K562 (cell line): ENCODE results near the gene BTBD17.

Experiments used
- EGR1 ChIP-seq: fragments of 450-650 bp; conservative IDR thresholded peaks from 2 replicates; pipeline ENCODE4 v1.6.1; 2017; ENCODE audit warnings: mild to moderate bottlenecking
- MXI1 ChIP-seq: IDR thresholded peaks from 2 replicates; pipeline ENCODE4 v1.6.1; 2011; ENCODE audit warnings: low read depth, mild to moderate bottlenecking, improper control_type of control experiment, low read length
- MYC ChIP-seq, 2 experiments: fragments of 250-450 bp in 1 of 2; sonication (Bioruptor Pico) in 1 of 2; IDR thresholded peaks; 2 replicates each; pipeline versions ENCODE4 v1.5.1 to v1.6.1; 2012 to 2021; ENCODE audit warnings: low read depth in 2 of 2, borderline replicate concordance in 1 of 2, improper control_type of control experiment in 1 of 2, low read length in 1 of 2, mild to moderate bottlenecking in 1 of 2, moderate library complexity in 1 of 2
- PML ChIP-seq: IDR thresholded peaks from 2 replicates; pipeline ENCODE4 v1.6.1; 2012; ENCODE audit warnings: low read length, inconsistent platforms
- POLR2A ChIP-seq: fragments of 450-650 bp; conservative IDR thresholded peaks from 2 replicates; pipeline ENCODE4 v1.6.1; 2016
- RB1 ChIP-seq: fragments of 450-650 bp; IDR thresholded peaks from 2 replicates; pipeline ENCODE4 v1.6.1; 2017; ENCODE audit warnings: low read depth, mild to moderate bottlenecking
- SRF ChIP-seq, 2 experiments: fragments of 250-450, 450-650 bp in 1 of 2; sonication (Bioruptor Pico) in 1 of 2; sonication (generic) in 1 of 2; formaldehyde crosslinking; IDR thresholded peaks; 2 replicates each; pipeline versions ENCODE4 v1.5.0 to v1.5.1; 2020 to 2022; ENCODE audit warnings: mild to moderate bottlenecking in 1 of 2, missing genetic modification reagents in 1 of 2
- TAF7 ChIP-seq: fragments of 450-650 bp; IDR thresholded peaks from 2 replicates; pipeline ENCODE4 v1.6.1; 2016; ENCODE audit warnings: missing genetic modification characterization, missing compliant biosample characterization
- ZBTB1 ChIP-seq: sonication (generic); formaldehyde crosslinking; IDR thresholded peaks from 2 replicates; pipeline ENCODE4 v1.8.1; 2023; ENCODE audit warnings: missing genetic modification reagents, low read depth, mild to moderate bottlenecking, borderline replicate concordance
- ZNF146 ChIP-seq: IDR thresholded peaks from one replicate; pipeline ENCODE4 v1.6.1; 2018; ENCODE audit warnings: missing compliant biosample characterization; ENCODE audit not compliant: unreplicated experiment
- ZNF274 ChIP-seq: IDR thresholded peaks from 2 replicates; pipeline ENCODE4 v1.6.1; 2011; ENCODE audit warnings: low read depth, mild to moderate bottlenecking, low read length, moderate library complexity, borderline replicate concordance
- TF ChIP-seq, protein P1 (sequence below), 3 experiments: IDR thresholded peaks in 2 of 3; conservative IDR thresholded peaks in 1 of 3; 2 replicates each; pipeline ENCODE4 v1.5.1; 2011 to 2012; ENCODE audit warnings: low read length in 3 of 3, mild to moderate bottlenecking in 3 of 3, control low read depth in 2 of 3, improper control_type of control experiment in 1 of 3, inconsistent platforms in 1 of 3, low read depth in 1 of 3, mixed read lengths in 1 of 3, moderate library complexity in 1 of 3; ENCODE audit not compliant: insufficient read depth in 2 of 3
- TF ChIP-seq, protein P2 (sequence below): fragments of 250-450 bp; sonication (Bioruptor Pico); IDR thresholded peaks from 2 replicates; pipeline ENCODE4 v1.9.0; 2021; ENCODE audit warnings: mild to moderate bottlenecking, inconsistent platforms

DNA sequence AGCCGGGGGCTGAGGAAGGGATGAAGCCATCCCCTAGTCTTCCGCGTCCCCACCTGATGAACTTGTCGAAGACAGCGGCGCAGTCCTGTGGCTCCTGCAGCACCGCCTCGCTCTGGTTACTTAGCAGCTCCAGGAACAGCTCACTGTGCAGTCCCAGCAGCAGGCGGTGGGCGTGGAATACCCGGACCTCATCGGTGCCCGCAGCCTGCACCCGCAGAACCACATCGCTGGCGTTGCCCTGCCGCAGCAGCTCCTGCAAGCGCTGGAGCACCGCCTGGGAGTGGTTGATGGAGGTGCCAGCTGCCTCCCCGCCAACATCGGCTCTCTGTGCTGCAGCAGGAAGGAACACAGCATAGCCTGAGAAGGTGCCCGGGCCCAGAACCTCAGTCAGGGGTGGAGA, 1.8 kb downstream of the BTBD17 start:
- no peak for TF ChIP-seq PML
- TF ChIP-seq MYC (IDR thresholded peaks at IDR 0.05; ENCODE audit: low read depth, low read length) = no peak
- no peak for TF ChIP-seq MYC (CRISPR knock-in tag; IDR thresholded peaks at IDR 0.05; ENCODE audit: borderline replicate concordance, low read depth)
- TF ChIP-seq, protein P1, sequence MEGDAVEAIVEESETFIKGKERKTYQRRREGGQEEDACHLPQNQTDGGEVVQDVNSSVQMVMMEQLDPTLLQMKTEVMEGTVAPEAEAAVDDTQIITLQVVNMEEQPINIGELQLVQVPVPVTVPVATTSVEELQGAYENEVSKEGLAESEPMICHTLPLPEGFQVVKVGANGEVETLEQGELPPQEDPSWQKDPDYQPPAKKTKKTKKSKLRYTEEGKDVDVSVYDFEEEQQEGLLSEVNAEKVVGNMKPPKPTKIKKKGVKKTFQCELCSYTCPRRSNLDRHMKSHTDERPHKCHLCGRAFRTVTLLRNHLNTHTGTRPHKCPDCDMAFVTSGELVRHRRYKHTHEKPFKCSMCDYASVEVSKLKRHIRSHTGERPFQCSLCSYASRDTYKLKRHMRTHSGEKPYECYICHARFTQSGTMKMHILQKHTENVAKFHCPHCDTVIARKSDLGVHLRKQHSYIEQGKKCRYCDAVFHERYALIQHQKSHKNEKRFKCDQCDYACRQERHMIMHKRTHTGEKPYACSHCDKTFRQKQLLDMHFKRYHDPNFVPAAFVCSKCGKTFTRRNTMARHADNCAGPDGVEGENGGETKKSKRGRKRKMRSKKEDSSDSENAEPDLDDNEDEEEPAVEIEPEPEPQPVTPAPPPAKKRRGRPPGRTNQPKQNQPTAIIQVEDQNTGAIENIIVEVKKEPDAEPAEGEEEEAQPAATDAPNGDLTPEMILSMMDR (IDR thresholded peaks at IDR 0.05 in 2 of 3, conservative IDR thresholded peaks at IDR 0.05 in 1 of 3; ENCODE audit: insufficient read depth in 2 of 3, low read depth in 1 of 3, low read length in 3 of 3) = no peak
- TF ChIP-seq, protein P2, sequence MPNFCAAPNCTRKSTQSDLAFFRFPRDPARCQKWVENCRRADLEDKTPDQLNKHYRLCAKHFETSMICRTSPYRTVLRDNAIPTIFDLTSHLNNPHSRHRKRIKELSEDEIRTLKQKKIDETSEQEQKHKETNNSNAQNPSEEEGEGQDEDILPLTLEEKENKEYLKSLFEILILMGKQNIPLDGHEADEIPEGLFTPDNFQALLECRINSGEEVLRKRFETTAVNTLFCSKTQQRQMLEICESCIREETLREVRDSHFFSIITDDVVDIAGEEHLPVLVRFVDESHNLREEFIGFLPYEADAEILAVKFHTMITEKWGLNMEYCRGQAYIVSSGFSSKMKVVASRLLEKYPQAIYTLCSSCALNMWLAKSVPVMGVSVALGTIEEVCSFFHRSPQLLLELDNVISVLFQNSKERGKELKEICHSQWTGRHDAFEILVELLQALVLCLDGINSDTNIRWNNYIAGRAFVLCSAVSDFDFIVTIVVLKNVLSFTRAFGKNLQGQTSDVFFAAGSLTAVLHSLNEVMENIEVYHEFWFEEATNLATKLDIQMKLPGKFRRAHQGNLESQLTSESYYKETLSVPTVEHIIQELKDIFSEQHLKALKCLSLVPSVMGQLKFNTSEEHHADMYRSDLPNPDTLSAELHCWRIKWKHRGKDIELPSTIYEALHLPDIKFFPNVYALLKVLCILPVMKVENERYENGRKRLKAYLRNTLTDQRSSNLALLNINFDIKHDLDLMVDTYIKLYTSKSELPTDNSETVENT (CRISPR knock-in tag) = no peak
- no peak for TF ChIP-seq ZNF274
- no peak for TF ChIP-seq SRF (CRISPR knock-in tag; IDR thresholded peaks at IDR 0.05)
- TF ChIP-seq ZBTB1 (CRISPR knock-in tag) = no peak
- no peak for TF ChIP-seq ZNF146 (CRISPR knock-in tag)
- no peak for TF ChIP-seq POLR2A
- TF ChIP-seq EGR1 = no peak
- TF ChIP-seq MXI1 = no peak
- no peak for TF ChIP-seq RB1
- TF ChIP-seq TAF7 (tag) = no peak
